HG03378 (cell line): Measurements from ENCODE around the gene MBOAT7.

Source experiments
- ATAC-seq: cut with Tn5 transposase; IDR thresholded peaks from one replicate; pipeline ENCODE4 v1.9.1; 2021; ENCODE audit warnings: mild to moderate bottlenecking, moderate library complexity; ENCODE audit not compliant: unreplicated experiment

MBOAT7 gene

DNA sequence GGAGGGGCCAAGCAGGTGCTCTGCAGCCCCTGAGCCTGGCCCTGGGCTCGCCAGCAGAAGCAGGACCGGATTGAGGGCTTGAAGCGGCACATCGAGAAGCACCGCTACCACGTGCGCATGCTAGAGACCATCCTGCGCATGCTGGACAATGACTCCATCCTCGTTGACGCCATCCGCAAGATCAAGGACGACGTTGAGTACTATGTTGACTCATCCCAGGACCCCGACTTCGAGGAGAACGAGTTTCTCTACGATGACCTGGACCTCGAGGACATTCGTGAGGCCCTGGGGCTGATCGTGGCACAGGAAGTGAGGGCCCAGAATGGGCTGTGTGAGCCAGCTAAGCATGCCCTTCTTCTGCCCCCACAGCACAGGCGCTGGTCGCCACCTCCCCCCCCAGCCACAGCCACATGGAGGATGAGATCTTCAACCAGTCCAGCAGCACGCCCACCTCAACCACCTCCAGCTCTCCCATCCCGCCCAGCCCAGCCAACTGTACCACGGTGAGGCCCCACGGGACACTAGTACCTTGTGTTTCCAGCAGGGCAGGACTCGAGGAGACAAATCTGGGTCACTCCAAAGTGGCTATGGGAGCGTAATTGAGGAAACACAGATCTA lies 43.7 kb downstream of the MBOAT7 start:
- no peak for ATAC-seq

DNA sequence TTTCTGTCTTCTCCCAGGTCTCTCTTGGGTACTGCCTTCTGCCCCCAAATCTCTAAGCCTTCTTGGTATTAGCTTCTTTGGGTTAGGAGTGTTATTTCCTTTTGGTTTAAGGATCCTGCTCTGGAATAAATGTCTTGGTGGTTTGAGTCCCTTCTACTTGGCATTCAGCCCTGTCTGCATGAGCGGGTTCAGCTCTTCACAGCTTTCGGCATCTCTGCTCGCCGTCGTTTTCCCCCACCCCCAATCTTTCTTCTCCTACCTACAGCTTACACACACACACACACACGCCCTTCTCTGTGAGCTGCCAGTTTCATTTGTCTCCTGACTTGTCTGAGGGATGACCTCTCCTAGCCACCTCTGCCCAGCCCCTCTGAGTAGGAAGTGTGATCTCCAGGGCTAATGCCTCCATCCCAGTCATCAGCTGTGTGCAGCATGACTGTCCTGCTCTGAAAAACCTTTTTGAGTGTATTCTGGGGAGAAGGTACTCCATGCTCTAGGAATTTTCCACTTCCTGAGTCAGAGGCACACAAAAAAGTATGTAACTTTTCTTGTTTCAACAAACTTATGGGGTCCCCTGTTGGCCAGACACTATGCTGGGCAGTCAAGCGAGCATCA lies 47.1 kb downstream of the MBOAT7 start:
- ATAC-seq: no peak

DNA sequence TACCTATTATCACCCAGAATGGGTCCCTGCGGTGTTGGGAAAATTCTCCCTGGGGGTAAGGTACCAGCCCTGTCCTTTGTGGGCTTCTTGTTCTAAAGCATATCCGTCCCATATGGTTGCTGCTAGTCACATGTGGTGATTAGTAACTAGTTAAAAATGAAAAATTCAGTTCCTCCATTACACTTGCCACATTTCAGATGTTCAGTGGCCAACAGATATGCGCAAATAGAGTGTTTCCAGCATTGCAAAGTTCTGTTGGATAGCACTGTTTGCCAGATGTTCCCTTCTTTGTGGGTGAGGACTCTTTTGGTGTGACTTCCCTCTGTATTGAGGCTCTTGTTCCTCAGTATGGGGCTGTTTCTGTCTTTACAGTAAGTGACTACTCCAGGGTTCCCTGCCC lies 48.0 kb downstream of the MBOAT7 start:
- no peak for ATAC-seq

DNA sequence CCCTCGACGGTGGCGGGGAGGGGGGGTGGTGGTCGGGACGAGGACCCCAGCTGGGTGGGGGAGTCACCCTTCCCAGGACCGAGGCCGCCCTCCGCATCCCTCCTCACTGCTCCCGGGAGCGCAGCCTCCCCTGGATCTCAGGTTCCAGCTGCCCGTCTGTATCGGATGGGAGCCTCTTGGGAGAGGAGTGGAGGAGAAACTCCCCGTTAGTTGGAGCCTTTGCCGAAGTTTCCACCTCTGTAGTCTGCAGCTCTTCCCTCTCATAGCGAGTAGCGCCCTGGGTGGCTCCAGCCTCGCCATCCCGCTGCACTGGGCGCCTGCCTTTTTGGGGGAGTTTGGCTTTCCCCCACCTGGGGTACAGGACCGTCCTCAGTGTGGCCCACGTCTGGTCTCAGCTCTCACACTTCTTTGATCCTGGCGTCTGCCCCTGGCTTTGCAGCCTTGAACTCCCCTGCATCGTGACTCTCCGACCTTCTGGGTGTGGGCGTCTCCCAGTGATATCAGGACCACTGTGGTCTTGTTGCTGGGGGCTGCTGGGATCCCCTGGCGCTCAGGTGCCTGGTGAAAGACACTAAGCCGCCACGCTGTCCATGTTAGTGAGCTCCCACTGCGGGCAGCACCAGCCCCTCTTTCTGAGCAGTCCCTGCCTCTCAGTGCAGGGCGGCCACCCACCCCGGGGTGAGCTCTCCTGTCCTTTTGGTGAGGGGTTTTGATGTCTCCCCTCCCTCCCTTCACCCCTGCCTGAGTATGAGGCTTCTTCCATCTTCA lies 50.7 kb downstream of the MBOAT7 start:
- ATAC-seq: no peak

DNA sequence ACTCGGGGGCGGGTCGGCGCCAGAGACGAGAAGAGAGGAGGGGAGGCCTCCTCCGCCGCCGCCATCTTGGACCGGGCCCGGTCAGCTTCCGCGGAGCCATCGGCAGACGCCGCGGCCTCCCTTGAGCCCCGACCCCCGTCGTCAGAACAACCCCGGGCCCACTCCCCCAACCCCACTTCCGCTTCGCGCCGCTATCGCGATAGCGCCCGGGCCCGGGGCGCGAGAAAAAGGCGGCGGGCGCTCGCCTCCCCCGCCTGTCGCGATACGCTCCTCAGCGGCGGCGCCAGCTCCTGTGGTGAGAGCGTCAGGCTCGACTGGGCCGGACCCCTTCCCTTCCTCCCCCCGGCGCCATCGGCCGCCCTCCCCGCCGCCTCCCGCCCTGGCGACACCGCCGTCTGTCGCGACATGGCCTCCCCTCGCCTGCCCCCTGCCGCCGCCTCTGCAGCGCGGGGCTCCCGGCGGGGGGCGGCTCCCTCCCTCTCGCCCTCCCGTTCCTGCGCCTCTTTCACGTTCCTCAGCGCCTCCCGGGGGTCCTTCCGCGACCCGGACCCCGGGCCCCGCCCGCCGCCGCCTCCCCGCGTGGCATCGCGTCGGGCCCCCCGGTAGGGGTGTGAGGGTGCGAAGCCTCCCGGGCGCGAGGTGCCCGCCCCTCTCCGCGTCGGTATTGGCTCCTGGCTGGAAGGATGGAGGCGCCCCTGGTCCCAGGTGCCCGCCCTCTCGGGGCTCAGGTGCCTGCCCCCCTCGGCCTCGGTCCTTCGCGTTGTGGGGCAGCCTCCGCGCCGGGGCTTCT lies 51.5 kb downstream of the MBOAT7 start, which contains the start of gene CNOT3:
TSS of gene CNOT3 (plus strand) at position 64 of the 790 bp plus-strand sequence. CDS start 5,217 bp downstream, outside the sequence.
- ATAC-seq: no peak

DNA sequence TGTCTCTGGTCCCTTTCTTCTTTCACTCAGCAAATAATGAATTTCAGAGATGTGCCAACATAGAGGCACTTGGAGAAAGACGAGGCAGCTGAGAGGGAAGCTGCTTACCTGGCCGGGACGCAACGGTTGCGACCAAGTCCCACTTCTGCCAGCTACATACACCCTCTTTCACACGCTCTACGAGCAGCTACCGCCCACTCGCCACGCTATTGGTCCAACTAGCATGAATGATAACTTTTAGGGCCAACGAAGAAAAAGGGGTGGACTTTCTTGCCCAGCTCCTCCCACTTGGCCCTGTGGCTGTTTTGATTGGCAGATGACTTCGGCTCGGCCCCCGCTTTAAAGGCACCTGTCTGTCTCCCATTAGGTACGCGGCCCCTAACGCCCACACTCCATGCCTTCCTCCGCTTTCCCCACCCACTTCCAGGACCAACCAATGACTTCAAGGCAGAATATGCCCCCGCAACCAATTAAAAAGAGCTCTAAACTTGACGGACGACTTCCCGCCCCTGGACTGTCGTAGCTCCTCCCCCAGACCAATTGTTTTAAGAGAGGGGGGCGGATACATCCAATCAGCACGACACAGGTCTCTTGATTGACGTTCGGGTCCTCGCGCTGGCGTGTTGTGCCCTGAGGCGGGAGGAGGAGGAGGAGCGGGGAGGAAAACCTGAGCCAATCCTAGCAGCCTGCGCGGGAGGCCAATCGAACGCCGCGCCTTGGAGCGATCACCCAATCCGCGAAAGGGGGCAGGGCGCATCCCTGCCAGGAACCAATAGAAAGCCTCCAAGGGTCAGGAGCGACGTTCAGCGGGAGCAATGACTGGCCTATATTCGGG lies 52.3 kb downstream of the MBOAT7 start:
- peak; percentile 74 for ATAC-seq

DNA sequence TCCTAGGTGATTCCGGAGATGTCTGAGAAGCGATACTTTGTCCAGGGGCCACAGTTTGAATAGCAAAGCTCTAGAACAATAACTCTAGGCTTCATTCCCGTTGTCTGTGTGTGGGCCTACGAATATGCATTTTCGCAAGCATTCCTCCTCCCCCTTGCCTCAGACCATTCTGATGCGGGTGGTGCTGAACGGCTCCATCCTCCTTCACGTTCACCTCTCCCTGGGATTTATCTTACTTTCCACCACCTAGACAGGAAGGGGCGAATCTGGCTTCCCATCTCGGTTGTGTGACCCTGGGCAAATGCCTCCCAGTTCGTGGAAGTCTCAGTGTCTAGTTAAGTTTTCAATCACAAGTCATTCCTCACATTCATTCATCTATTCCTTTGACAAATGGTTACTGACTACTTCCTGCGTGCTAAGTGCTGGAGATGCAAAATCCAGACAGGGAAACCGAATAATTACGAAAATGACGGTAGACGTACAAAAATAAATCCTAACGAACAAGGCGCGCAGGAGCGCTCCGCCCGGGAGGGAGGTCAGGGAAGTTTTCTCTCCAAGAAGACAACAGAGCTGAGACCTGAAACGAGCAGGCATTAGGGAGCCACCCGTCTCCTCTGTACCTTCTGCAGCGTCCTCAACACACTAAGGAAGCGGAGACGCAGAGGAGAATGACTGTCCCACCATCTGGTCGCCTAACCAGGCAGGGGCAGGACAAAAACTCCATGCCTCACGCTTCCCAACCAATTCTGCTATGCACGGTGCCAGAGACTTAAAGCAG lies 53.1 kb downstream of the MBOAT7 start:
- peak; percentile 0 for ATAC-seq

DNA sequence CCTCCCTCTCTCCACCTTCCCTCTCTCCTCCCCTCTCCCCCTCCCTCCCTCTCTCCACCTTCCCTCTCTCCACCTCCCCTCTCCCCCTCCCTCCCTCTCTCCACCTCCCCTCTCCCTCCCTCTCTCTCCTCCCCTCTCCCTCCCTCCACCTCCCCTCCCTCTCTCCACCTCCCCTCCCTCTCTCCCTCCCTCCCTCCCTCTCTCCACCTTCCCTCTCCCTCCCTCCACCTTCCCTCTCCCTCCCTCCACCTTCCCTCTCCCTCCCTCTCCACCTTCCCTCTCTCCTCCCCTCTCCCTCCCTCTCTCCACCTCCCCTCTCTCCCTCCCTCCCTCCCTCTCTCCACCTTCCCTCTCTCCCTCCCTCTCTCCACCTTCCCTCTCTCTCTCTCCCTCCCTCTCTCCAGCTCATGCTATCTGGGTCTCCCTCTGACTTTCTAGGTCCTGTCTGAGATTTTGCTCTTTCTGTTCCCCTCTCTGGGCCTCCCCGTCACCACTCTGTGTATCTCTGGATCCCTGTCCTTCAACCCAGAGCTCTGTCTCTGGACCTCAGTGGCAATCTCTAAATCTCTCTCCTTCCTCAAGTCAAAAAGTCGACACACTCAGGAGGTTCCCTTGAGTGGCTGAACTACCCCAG lies 55.3 kb downstream of the MBOAT7 start:
- ATAC-seq: no peak

DNA sequence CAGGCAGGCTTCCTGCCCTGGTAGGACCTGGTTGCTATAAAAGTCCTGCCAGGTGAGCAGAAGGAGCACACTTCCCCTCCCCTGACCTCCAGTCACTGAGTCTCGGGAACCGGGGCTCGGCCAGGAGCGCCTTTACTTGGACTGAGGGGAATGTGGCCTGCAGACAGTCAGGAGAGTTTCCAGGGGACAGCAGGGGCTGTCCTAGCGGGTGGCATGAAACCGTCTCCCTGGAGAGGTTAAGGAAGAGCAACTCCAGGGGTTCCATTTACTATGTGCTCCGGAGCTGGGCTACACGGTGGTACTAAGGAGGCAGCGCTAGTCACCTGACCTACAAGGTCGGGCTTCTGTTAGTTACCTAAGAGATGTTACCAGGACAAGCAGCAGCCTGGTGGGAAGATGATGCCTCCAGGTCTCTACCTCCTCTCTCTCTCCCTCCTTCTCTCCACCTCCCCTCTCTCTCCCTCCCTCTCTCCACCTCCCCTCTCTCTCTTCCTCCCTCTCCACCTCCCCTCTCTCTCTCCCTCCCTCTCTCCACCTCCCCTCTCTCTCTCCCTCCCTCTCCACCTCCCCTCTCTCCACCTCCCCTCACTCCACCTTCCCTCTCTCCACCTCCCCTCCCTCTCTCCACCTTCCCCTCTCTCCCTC lies 55.9 kb downstream of the MBOAT7 start:
- ATAC-seq: no peak

DNA sequence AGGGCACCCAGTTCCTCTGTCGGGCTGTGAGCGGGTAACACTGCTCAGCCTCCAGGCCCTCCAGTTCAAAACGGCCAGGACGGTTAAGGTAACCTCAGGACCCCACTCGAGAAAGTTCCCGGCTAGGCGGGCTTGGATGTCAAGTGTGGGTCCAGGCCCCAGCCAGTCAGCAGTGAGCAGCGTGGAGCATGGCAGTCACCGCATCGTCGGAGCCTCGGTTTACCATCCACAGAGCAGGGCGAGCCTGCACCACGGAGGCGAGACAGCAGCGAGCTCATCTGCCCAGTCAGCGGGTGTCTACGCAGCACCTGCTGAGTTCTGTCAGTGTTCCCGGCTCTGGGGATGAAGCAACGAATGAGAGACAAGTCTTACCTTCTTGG lies 59.8 kb downstream of the MBOAT7 start:
- ATAC-seq: no peak

DNA sequence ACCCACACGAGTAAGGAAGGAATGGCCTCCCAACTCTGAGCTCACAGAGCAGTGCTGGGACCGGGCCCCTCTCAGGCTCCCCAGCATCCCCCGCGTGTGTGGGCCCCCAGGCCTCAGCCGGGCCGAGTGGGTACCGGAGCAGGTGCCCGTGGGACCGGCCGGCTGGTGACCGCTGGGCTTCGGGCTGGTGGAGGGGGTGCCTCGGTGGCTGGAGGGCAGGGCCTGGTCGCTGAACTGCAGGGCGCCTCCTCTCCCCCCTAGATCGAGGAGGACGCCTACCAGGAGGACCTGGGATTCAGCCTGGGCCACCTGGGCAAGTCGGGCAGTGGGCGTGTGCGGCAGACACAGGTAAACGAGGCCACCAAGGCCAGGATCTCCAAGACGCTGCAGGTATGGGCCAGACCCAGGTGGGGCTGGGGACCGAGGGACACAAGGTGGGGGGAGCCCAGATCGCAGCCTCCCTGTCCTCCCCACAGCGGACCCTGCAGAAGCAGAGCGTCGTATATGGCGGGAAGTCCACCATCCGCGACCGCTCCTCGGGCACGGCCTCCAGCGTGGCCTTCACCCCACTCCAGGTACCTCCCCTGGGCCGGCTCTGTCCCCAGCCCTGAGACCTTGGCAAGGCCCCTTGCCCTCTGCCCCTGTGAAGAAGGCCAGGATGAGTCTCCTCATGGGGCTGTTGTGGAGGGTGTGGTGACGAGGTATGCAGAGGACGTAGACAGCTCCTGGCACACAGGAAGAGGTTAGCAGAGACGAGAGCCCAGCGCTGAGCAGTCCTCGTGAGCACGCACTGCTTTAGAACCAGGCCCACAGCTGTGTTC lies 60.4 kb downstream of the MBOAT7 start:
- ATAC-seq: no peak

DNA sequence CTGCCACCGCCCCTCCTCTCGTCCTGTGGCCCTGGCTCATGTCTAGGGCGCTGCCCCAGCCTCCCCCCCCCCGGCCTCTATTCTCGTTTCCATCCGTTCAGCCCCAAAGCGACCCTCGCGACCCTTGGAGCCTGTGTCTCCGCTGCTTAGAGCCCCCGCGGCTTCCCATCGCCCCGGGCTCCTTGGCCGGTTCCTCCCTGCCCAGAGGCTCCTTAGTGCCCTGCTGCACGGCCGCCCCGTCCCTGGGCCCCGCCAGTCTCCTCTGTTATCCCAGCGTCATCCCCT lies 61.0 kb downstream of the MBOAT7 start:
- no peak for ATAC-seq

DNA sequence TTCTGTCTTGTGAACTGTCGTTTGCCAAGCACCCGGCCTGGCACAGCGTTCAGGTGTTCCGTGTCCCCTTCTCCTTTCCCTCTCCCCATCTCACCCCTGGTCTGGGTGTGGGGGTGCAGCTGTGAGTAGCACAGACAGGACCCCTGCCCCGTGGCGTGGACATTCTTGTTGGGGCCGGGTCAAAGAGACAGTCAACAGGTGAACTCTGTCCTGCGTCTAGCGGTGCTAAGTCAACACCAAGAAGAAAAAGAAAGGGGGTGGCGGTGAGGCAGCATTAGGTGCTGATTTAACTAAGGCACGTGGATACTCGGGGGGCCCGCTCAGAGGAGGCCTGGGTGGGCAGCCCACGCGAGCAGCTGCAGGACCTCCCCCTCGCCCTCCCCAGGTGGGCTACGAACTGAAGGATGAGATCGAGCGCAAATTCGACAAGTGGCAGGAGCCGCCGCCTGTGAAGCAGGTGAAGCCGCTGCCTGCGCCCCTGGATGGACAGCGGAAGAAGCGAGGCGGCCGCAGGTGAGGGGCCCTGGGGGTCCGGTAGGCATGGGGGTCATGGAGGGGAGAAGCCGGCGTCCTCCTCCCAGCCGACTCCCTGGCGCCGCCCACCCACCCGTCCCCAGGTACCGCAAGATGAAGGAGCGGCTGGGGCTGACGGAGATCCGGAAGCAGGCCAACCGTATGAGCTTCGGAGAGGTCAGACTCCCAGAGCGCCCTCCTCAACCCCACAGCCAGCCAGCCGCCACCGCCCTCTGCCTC lies 61.5 kb downstream of the MBOAT7 start:
- no peak for ATAC-seq

DNA sequence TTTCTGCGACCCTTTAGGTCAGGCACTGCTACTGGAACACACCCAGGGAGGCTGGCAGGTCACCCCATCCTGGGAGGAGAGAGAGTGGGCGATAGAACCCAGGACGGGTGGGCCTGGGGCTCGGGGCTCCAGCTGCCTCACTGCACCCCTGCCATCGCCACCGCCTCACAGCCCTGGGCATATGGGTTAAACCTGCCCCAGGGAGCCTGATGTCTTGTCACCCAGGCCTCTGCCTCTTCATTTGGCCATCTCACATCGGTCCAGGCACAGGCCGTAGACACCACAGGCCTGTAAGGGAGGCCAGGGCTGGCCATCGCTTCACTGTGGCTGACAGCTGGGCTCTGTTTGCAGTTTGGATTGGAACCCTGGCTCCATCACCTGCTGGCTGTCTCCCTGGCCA lies 63.7 kb downstream of the MBOAT7 start:
- ATAC-seq: no peak

DNA sequence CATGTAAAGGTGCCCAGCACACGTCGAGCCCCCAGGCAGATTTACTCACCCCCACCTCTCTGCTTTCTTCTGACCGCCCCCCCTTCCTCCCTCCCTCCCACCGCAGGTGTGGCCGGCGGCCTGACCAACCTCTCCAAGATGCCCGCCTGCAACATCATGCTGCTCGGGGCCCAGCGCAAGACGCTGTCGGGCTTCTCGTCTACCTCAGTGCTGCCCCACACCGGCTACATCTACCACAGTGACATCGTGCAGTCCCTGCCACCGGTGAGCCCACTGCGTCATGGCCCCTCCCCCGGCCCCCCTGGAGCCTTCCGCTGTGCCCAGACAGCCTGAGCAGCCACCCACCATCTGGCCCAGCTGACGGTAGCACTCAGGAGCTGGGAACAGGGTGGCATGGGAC lies 65.0 kb downstream of the MBOAT7 start:
- no peak for ATAC-seq

DNA sequence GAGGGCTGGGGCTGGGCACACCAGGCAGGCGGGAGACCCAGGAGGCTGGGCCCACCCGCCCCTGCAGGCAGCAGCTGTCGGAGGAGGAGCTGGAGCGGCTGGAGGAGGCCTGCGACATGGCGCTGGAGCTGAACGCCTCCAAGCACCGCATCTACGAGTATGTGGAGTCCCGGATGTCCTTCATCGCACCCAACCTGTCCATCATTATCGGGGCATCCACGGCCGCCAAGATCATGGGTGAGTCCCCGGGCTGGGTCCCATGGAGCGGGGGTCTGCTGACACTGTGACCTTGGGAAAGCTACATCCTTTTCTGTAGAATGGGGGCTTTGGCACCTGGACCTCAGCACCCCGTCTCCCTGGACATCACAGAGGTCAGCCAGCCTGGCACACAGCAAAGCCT lies 65.7 kb downstream of the MBOAT7 start:
- ATAC-seq: no peak
